Naive thymus-derived CD4-positive, alpha-beta T cell (primary cell): ENCODE data around the gene USP22. TPM values are rescaled to one million over a fixed set of nuclear protein-coding genes. Genes with fewer than 3 reads are reported as not detected.

Source experiments
- ATAC-seq: fragments of 150-1000 bp; cut with Tn5 transposase; 2 replicates; pipeline ENCODE4 v1.10.0; 2021; ENCODE audit warnings: mild to moderate bottlenecking, moderate library complexity
- CTCF ChIA-PET: fragments of 350-600 bp; sonication (Branson Sonifier 250); formaldehyde crosslinking; loops from one replicate; lab custom pipeline; 2021; ENCODE audit warnings: antibody characterized with exemption; lab: Charles Lee
- POLR2A ChIA-PET: fragments of 350-600 bp; sonication (Branson Sonifier 250); formaldehyde crosslinking; loops from one replicate; lab custom pipeline; 2021; ENCODE audit warnings: antibody characterized with exemption, inconsistent platforms; lab: Charles Lee
- DNase-seq, 9 donors: peaks; one replicate each; pipeline versions ENCODE4 v3.0.0 to v3.0.0-alpha.2; 2020 to 2022; ENCODE audit warnings: mixed read lengths in 1 of 9
- H3K27ac ChIP-seq: one replicate; pipeline ENCODE4 v1.7.0; 2013; ENCODE audit warnings: mild to moderate bottlenecking, low read depth, low read length, moderate library complexity
- H3K27me3 ChIP-seq, 2 donors: one replicate each; pipeline ENCODE4 v1.7.0; 2013; ENCODE audit warnings: low read length in 2 of 2, mild to moderate bottlenecking in 2 of 2, moderate library complexity in 2 of 2; ENCODE audit not compliant: control insufficient read depth in 2 of 2, insufficient read depth in 2 of 2
- H3K36me3 ChIP-seq, 3 experiments: 1 replicate in 2 of 3; 2 replicates in 1 of 3; pipeline ENCODE4 v1.7.0; 2013; ENCODE audit warnings: low read length in 3 of 3, mild to moderate bottlenecking in 3 of 3, moderate library complexity in 1 of 3; ENCODE audit not compliant: insufficient read depth in 3 of 3, control insufficient read depth in 2 of 3
- H3K4me1 ChIP-seq, 2 donors: one replicate each; pipeline ENCODE4 v1.7.0; 2013; ENCODE audit warnings: low read length in 2 of 2, mild to moderate bottlenecking in 2 of 2, moderate library complexity in 1 of 2; ENCODE audit not compliant: control insufficient read depth in 2 of 2, insufficient read depth in 2 of 2
- H3K4me3 ChIP-seq: 2 replicates; pipeline ENCODE4 v1.7.0; 2013; ENCODE audit warnings: mild to moderate bottlenecking, low read length
- H3K9me3 ChIP-seq, 3 experiments: 1 replicate in 2 of 3; 2 replicates in 1 of 3; pipeline ENCODE4 v1.7.0; 2013; ENCODE audit warnings: low read length in 3 of 3; ENCODE audit not compliant: control insufficient read depth in 2 of 3
- H3K27ac Mint-ChIP-seq, 9 donors: one replicate each; pipeline ENCODE4 v1.8.0; 2020 to 2022; ENCODE audit warnings: mixed read lengths in 9 of 9, mild to moderate bottlenecking in 8 of 9, moderate library complexity in 5 of 9, inconsistent platforms in 2 of 9
- H3K27me3 Mint-ChIP-seq, 5 donors: one replicate each; pipeline ENCODE4 v1.8.0; 2021 to 2022; ENCODE audit warnings: mixed read lengths in 5 of 5, mild to moderate bottlenecking in 1 of 5
- H3K36me3 Mint-ChIP-seq, 5 donors: one replicate each; pipeline ENCODE4 v1.8.0; 2020 to 2022; ENCODE audit warnings: mixed read lengths in 5 of 5, mild to moderate bottlenecking in 3 of 5, inconsistent platforms in 1 of 5
- H3K4me1 Mint-ChIP-seq, 7 donors: one replicate each; pipeline ENCODE4 v1.8.0; 2020 to 2022; ENCODE audit warnings: mixed read lengths in 7 of 7, mild to moderate bottlenecking in 3 of 7, inconsistent platforms in 1 of 7
- H3K4me3 Mint-ChIP-seq, 10 donors: one replicate each; pipeline ENCODE4 v1.8.0; 2020 to 2022; ENCODE audit warnings: mild to moderate bottlenecking in 10 of 10, mixed read lengths in 10 of 10, moderate library complexity in 6 of 10, inconsistent platforms in 2 of 10
- H3K9me3 Mint-ChIP-seq, 11 donors: one replicate each; pipeline ENCODE4 v1.8.0; 2020 to 2022; ENCODE audit warnings: mixed read lengths in 11 of 11, mild to moderate bottlenecking in 4 of 11, inconsistent platforms in 1 of 11, moderate library complexity in 1 of 11
- intact Hi-C, 2 donors: fragments of 100-400 bp; cut with micrococcal nuclease; formaldehyde crosslinking; loops; one replicate each; pipeline ENCODE4 v1.15.1; 2023
- polyA plus RNA-seq, 2 donors: library from polyadenylated mRNA; unstranded; fragments of 300-500 nt; fragmentation: Illumina TruSeq; gene quantifications; one replicate each; pipeline ENCODE4 v1.2.3, GENCODE V29; 2021
- total RNA-seq, 6 experiments: library from RNA in 5 of 6; stranded (reverse) in 5 of 6; gene quantifications; 1 replicate in 5 of 6; 2 replicates in 1 of 6; pipeline ENCODE4 v1.2.3 and lab custom pipeline; 2021 to 2026

USP22 gene
- total and polyA plus RNA-seq, 7 experiments from 2014 or later = 35.0 to 172 (median 138) TPM

GRCh38 chr17:21041741-21042457 is 912 bp downstream of the USP22 start:
- DNase-seq (peak; percentile 31 to 82 (median 51)), ATAC-seq (peak; percentile 8)
- Mint-ChIP-seq H3K27me3 (no peaks in the 10 kb centered on the region), H3K4me3 (peak overlapping the region; percentile 90 to 97 (median 94)), H3K36me3 (peaks cover 0 to 4% (median 0%) of the 10 kb centered on the region in 5 donors), H3K4me1 (peaks cover 24 to 57% (median 43%) of the 10 kb centered on the region in 7 donors), H3K9me3 (peaks cover 0 to 2% (median 0%) of the 10 kb centered on the region in 11 donors), H3K27ac (peak overlapping the region; percentile 75 to 97 (median 91))
- Histone ChIP-seq H3K27me3 (no peaks in the 10 kb centered on the region), H3K27ac (peak overlapping the region; percentile 100), H3K36me3 (peaks cover 0 to 11% (median 7%) of the 10 kb centered on the region in 3 experiments), H3K9me3 (no peaks in the 10 kb centered on the region), H3K4me3 (peak overlapping the region; percentile 79), H3K4me1 (peaks cover 12 to 31% of the 10 kb centered on the region in 2 donors)
- ChIA-PET POLR2A (interaction anchor here (1.0 to 3.3 kb wide), 5 partner anchors 8 to 85 kb away, joined by 3 to 20 read pairs (median 12); partner anchors contain the start of gene DHRS7B), CTCF (no interaction called here)
- intact Hi-C loops = loop anchor here (1.0 to 10.0 kb wide), 7 partner anchors 40 to 1665 kb away; partner anchors contain the start of genes MAPK7 (in 1 of the 2) and NATD1 (in 1 of the 2)

- H3K4me1 Mint-ChIP-seq = peaks cover 42 to 76% (median 62%) of the 10 kb centered on the region in 7 donors
- DNase-seq (peak in 6 of 9 donors; percentile 13 to 42 (median 29)), ATAC-seq (no peak)
- H3K27me3 Mint-ChIP-seq = no peaks in the 10 kb centered on the region
- peak overlapping the region; percentile 43 to 97 (median 88) for H3K27ac Mint-ChIP-seq
- H3K4me3 Mint-ChIP-seq = peak overlapping the region; percentile 90 to 97 (median 94)
- H3K9me3 Mint-ChIP-seq = peaks cover 0 to 2% (median 0%) of the 10 kb centered on the region in 11 donors
- Histone ChIP-seq H3K4me1 (peaks cover 18 to 49% of the 10 kb centered on the region in 2 donors), H3K27me3 (no peaks in the 10 kb centered on the region), H3K4me3 (peak overlapping the region; percentile 79), H3K9me3 (no peaks in the 10 kb centered on the region), H3K36me3 (peaks cover 0 to 11% (median 7%) of the 10 kb centered on the region in 3 experiments), H3K27ac (peak overlapping the region; percentile 100)
- ChIA-PET CTCF (interaction anchor here (1.0 kb wide), 1 partner anchor 61 kb away, joined by 3 read pairs; no protein-coding TSS in a partner anchor), POLR2A (interaction anchor here (0.6 to 0.9 kb wide), 2 partner anchors 17 to 235 kb away, joined by 3 read pairs; no protein-coding TSS in a partner anchor)
- intact Hi-C loops = loop anchor here (5.0 to 10.0 kb wide), 5 partner anchors 38 to 1663 kb away; partner anchors contain the start of gene MAPK7 (in 1 of the 2)
- peaks cover 0 to 12% (median 0%) of the 10 kb centered on the region in 5 donors for H3K36me3 Mint-ChIP-seq
Observed at GRCh38 chr17:21039839-21040575, 2.8 kb downstream of the USP22 start.

DNA sequence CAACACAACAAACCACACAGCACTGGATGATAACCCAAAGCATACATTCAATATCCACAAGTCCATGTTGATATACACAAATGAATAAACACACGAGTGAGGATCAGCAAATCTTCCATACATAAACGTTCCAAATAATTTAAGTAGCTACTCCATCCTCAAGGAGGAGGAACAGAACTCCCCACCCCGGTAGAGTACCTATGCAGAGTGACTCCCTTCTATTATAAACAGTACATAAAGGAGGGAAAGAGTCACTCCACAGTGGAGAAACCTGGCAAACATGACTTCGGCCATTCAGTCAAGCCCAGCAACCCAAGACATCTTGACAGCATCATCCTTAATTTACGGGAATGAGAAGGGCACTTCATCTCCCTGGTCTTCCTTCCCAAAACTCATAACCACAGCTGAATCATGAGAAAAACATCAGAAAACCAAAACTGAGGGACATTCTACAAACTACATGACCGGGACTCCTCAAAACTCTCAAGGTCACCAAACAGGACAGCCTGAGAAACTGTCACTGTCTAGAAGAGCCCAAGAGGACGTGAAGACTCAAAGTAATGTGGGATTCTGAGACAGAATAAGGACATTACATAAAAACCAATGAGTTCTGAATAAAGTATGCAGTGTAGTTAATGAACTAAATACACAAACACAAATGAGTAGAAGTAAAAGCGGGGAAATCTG is 5.6 kb downstream of the USP22 start:
- intact Hi-C loops = no loop called here
- Histone ChIP-seq H3K27me3 (no peaks in the 10 kb centered on the region), H3K27ac (peak overlapping the region; percentile 37), H3K36me3 (peaks cover 0 to 10% (median 7%) of the 10 kb centered on the region in 3 experiments), H3K9me3 (no peaks in the 10 kb centered on the region), H3K4me3 (no peak overlapping the region), H3K4me1 (peaks cover 35 to 67% of the 10 kb centered on the region in 2 donors)
- no peak for DNase-seq
- peaks cover 52 to 90% (median 71%) of the 10 kb centered on the region in 7 donors for H3K4me1 Mint-ChIP-seq
- ChIA-PET CTCF (no interaction called here), POLR2A (interaction anchor here (0.6 kb wide), 1 partner anchor 292 kb away, joined by 3 read pairs; no protein-coding TSS in a partner anchor)
- ATAC-seq = no peak
- H3K9me3 Mint-ChIP-seq = peaks cover 0 to 2% (median 0%) of the 10 kb centered on the region in 11 donors
- peaks cover 0 to 16% (median 0%) of the 10 kb centered on the region in 5 donors for H3K36me3 Mint-ChIP-seq
- no peaks in the 10 kb centered on the region for H3K27me3 Mint-ChIP-seq
- H3K4me3 Mint-ChIP-seq = peak overlapping the region in 8 of 10 donors; percentile 3 to 84 (median 22)
- peak overlapping the region in 8 of 9 donors; percentile 2 to 77 (median 52) for H3K27ac Mint-ChIP-seq

GRCh38 chr17:21036361-21036881 is 6.4 kb downstream of the USP22 start:
- intact Hi-C loops = no loop called here
- no peaks in the 10 kb centered on the region for H3K27me3 ChIP-seq

GRCh38 chr17:21035406-21035805 is 7.4 kb downstream of the USP22 start:
- POLR2A ChIA-PET = interaction anchor here (1.6 to 2.1 kb wide), 2 partner anchors 8 to 9 kb away, joined by 5 to 20 read pairs; partner anchors contain the start of gene USP22

More at GRCh38 chr17:21036361-21036881, 6.4 kb downstream of the USP22 start:
- no peak for ATAC-seq
- H3K36me3 Mint-ChIP-seq = peaks cover 0 to 16% (median 0%) of the 10 kb centered on the region in 5 donors
- H3K9me3 ChIP-seq = no peaks in the 10 kb centered on the region
- H3K4me3 ChIP-seq = no peak overlapping the region
- H3K4me1 ChIP-seq = peaks cover 39 to 75% of the 10 kb centered on the region in 2 donors
- peak overlapping the region; percentile 37 for H3K27ac ChIP-seq
- H3K4me1 Mint-ChIP-seq = peaks cover 52 to 94% (median 79%) of the 10 kb centered on the region in 7 donors
- H3K4me3 Mint-ChIP-seq = peak overlapping the region in 8 of 10 donors; percentile 14 to 84 (median 58)
- H3K27me3 Mint-ChIP-seq = no peaks in the 10 kb centered on the region
- DNase-seq = no peak
- ChIA-PET CTCF (no interaction called here), POLR2A (interaction anchor here (1.6 kb wide), 1 partner anchor 10 kb away, joined by 5 read pairs; no protein-coding TSS in a partner anchor)
- H3K9me3 Mint-ChIP-seq = peaks cover 0 to 2% (median 0%) of the 10 kb centered on the region in 11 donors
- peaks cover 0 to 7% (median 7%) of the 10 kb centered on the region in 3 experiments for H3K36me3 ChIP-seq
- peak overlapping the region; percentile 4 to 94 (median 65) for H3K27ac Mint-ChIP-seq

More at GRCh38 chr17:21035406-21035805, 7.4 kb downstream of the USP22 start:
- peak in 1 of 9 donors; percentile 7 for DNase-seq
- Mint-ChIP-seq H3K4me1 (peaks cover 52 to 93% (median 82%) of the 10 kb centered on the region in 7 donors), H3K27ac (peak overlapping the region; percentile 74 to 94 (median 86)), H3K36me3 (peaks cover 0 to 14% (median 0%) of the 10 kb centered on the region in 5 donors), H3K4me3 (peak overlapping the region in 9 of 10 donors; percentile 71 to 90 (median 86)), H3K27me3 (no peaks in the 10 kb centered on the region), H3K9me3 (peaks cover 0 to 1% (median 0%) of the 10 kb centered on the region in 11 donors)
- intact Hi-C loops = no loop called here
- peaks cover 39 to 82% of the 10 kb centered on the region in 2 donors for H3K4me1 ChIP-seq
- peaks cover 0 to 7% (median 7%) of the 10 kb centered on the region in 3 experiments for H3K36me3 ChIP-seq
- no peaks in the 10 kb centered on the region for H3K27me3 ChIP-seq
- H3K27ac ChIP-seq = peak overlapping the region; percentile 68
- no peak overlapping the region for H3K4me3 ChIP-seq
- no peak for ATAC-seq
- CTCF ChIA-PET = interaction anchor here (1.1 kb wide), 1 partner anchor 91 kb away, joined by 3 read pairs; no protein-coding TSS in a partner anchor
- no peaks in the 10 kb centered on the region for H3K9me3 ChIP-seq
